ENCODE measurements around the gene ZC3HAV1.
A peak's percentile ranks its signal among the peaks of the same experiment; 100 is the strongest.
"Not testable (repeated sequence)": the region's sequence is repeated elsewhere in the genome, so short reads cannot be mapped to it uniquely, and the experiment has no call there.

The ZC3HAV1 gene

DNA sequence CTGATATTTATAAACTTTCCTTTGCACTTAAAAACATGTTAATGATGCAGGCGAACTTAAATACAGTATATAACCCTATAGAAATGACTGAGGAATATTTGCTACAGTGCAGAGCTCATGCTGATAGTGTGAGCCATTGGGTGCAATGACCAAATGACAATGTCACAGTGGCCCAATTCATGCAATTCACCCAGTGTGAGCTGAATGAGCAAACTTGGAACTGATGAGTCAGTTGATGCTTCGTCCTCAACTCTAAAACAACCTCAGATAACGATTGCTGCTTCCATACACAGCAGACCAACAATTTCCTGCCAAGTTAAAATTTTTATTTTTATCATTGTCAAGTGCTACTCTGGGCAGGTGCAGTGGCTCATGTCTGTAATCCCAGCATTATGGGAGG is 61.5 kb downstream of the ZC3HAV1 start:
- no peak for DNase-seq

DNA sequence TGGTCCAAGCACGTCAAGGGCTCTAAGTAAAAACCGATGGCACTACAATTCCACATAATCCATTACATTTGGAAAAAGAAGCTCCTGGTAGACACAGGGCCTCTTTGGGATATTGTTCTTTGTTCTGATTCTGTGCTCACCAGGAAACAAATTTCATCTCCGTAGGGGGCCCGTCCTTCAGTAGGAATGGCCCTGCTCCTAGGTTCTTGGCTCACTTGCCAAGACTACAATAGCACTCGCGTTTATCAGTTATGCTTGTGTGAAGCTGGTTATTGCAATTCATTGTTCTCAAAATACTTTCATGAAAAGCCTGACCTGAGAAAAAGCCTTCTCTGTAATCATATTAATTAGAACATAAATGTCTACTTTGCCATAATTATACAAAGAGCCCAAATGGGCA is 63.4 kb downstream of the ZC3HAV1 start:
- DNase-seq, result no peak

DNA sequence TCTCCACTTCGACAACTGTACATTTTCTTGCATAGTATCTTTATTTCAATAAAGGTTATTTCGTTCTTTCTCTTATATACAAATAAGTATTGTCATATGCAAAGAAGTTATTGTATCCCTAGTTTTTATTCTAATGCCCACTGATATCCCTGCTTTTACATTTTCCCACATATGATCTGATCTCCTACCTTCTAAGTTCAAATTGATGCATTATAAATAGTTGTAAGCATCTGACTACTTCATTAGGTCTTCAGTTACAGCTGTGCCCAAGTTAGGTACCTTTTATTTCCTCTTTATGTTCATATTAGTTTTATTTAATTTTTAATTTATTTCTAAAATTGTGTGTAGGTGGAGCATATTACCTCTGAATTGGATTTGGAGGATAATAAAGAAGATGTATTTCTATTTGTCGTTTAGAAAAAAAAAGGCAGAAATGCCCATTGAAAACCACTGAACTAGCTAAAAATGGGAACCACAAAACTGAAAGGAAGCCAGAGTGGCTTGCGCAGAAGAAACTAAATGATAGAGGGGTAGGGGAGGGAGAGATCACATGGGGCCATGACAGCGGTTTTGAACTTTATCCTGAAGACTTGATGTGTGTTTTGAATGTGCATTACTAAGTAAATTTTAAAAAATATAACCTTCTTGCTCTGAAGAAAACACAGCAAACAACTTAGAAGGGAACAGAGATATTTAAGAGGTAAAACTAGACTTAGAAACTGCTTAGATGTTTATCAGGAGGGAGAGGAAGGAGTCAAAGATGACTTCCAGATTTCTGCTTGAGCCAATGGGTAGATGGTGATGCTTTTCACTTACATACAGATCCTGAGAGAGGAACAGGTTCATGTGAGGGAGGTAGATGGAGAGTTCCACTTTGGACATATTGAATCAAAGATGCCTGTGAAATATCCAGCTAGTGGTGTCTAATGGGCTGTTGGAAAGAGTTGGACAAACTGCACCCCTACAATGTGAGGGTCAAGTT is 64.4 kb downstream of the ZC3HAV1 start:
- DNase-seq, result no peak

DNA sequence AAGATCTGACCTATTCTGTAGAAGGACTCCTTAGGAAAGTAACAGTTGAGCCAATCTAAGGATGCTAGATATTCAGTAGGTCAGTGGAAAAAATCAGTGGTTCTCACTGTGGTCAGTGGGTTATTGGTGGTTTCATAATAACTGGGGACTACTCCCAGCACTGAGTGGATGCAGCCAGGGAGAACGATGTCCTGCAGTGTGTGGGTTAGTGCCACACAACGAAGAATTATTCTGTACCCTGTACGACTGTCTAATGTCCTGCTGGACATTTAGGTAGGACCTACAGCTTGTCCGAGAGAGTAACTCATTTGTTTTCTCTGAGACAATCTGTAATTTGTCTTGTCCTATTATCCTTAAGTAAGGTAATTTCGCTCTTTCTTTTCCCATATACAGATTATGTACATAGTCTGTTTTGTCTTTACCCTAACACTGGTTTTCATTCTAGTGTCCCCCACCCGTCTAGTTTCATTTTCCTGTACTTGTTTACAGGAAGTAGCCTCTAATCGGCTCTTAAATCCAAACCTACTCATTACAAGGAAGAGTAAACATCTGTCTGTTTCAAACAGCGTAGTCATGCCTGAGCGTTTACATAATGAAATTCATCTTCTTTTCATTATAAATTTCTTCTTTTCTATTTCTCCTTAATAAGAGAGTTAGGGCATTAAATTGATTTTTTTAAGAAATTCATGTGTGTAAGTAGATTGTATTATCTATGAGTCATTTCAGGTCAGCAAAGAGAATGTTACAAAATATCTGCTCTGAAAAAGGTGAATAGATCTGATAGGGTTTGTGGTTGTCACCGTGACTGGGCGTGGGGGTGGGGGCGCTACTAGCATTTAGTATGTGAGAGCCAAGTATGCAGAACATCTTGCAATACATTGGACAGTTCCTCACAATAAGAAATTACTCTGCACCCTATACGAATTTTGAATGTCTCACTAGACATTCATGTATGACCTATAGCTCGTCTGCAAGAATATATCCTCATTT is 65.4 kb downstream of the ZC3HAV1 start:
- peak; percentile 76 for DNase-seq

DNA sequence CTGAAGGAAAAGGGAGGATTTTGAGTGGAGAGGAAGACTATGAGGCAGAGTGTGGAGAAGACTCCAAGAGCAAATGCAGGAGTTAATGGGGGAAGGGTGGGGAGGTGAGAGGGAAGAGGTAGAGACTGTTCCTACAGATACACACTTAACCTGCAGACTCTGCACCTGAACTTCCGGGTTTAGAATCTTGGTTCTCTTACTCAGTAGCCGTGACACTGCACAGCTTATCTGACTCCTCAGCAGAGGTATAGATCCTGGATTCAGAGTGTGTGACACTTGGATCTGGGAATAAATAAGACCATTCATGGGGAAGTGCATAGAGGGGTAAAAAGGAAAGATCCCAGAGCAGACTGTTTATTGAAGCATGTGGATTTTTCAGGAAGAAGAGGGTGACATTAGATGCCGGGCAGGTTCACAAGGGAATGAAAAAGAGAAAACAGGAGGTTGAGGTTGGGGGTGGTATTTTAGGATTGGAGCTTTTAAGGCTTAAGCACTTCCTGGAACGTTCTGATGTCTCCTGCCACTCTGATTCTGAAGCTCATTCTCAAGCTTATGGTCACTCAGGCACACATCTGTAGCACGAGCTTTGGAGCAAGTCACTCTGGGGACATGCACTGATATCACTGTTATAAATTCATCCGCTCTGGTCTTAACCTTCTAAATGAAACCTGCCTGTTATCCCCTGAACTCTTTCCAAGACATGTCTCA is 68.0 kb downstream of the ZC3HAV1 start:
- no peak for DNase-seq

DNA sequence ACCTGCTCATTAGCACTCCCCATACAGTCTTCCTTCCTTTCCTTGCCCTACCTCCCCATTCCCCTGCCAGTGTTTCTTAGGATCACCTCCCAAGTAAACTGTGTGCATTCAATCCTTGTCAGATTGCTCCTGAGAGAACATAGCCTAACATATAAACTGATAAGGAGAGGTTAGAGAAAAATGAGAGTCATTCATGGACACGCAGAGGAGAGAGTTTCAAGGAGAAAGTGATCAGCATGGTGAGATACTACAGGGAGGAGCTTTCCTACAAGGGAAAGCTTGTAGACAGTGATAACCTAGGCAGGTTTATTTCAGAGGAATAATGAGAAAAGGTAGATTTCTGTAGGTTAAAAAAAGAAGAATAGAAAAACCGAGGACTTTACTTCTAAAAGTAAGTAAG is 70.8 kb downstream of the ZC3HAV1 start:
- no peak for DNase-seq

DNA sequence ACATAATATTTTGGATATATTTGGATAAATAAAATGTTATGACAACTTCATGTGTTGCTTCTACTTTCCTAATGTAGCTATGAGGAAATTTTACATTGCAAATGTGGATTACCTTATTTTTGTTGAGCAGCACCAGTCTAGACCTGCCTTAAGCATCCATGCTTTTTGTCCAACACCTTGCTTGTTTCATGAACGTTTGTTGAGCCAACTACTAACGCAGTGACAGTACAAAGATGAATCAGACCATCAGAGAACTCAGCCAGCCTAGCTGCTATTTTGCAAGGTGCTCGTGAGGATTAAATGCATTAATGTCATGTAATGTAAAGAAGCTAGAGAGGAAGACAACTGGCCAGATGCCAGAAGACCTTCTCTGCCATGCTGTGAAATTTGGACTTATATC is 72.6 kb downstream of the ZC3HAV1 start:
- DNase-seq, result no peak

DNA sequence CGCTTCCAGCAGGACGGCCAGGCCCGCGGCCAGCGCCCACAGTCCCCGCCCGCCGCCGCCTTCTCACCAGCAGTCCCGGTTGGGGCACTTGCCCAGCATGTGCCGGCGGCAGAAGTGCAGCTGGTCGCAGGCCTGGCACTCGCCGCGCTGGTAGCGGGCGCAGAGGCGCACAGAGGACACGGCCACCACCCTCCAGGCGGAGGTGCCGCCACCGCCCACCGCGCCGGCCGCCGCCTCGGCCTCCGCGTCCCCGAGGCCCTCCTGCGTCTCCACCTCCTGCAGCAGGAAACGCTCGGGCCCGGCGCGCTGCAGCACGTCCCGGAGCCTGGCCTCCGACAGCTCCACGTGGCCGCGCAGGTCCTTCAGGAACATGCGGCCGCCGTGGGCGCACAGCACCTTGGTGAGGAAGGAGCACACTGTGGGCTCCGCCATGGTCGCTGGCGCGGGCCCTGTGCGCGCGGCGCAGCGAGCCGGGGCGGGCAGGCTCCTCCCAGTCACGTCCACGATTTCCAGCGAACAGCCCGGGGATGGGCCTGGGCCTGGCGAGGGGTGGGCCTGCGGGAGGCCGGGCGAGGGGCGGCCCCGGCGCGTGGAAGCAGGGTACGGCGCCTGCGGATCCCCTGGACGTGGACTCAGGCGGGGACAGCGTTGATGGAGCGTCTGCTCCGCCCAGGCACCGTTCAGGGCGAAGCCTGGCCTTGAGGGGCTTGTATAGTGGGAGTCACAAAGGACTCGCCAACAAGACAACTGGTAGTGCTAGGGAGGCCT is 73.8 kb downstream of the ZC3HAV1 start, which contains the start of gene ZC3HAV1L:
ZC3HAV1L (minus strand) TSS at position 457 of the 768 bp plus-strand sequence; CDS start at position 432, 25 bp downstream.
- DNase-seq, result peak; percentile 60

DNA sequence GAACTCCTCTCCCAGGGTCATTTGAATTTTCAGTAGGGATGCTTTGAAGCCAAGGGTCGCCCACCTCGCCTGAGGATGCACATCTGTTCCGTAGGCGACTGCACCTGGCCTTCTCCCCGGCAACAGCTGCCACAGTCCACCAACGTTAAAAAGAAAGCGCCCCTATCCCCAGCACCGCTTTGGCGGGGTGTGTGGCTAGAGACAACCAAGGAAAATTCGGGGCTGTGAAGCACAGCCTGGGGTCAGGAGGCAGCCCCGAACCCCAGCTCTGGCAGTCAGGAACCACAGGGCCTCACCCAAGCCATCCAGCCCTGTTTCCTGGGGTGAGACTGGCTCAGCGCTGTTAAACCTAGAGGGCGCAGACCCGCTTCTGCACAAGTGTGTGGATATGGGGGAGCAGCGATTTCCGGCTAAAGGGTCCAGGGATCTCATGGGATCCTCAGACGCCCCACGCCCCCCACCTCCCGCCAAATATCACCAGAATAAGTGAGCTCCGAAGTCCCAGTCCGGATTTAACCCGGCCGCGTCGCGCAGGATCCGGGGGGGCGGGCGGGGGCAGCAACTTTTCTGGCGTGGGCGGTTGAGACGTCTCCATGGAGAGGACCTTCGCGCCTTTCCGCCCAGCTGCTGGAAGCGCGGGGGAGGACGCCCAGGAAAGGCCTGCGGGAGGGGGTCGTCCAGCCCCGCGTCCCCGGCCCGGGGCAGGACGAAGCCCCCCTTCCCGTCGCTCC is 74.5 kb downstream of the ZC3HAV1 start:
- DNase-seq, result peak; percentile 48

DNA sequence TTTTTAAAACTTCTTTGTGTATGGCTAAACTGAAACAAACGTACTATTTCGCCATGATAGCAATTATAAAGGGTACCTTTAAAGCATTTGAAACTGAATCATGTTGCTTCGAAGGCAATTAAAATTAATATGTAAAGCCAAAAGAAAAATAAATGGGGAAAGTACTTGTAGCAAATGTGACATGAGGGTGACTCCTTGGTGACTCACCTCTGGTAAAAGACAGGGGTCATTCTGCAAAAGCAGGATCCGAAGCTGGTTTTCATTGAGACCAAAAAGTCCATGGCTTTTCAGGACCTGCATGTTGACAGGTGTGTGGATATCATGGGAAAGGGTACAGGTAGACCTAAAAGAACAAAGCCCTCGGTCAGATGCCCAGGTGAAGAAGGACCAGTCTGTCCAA is 75.2 kb downstream of the ZC3HAV1 start:
- DNase-seq, result no peak

DNA sequence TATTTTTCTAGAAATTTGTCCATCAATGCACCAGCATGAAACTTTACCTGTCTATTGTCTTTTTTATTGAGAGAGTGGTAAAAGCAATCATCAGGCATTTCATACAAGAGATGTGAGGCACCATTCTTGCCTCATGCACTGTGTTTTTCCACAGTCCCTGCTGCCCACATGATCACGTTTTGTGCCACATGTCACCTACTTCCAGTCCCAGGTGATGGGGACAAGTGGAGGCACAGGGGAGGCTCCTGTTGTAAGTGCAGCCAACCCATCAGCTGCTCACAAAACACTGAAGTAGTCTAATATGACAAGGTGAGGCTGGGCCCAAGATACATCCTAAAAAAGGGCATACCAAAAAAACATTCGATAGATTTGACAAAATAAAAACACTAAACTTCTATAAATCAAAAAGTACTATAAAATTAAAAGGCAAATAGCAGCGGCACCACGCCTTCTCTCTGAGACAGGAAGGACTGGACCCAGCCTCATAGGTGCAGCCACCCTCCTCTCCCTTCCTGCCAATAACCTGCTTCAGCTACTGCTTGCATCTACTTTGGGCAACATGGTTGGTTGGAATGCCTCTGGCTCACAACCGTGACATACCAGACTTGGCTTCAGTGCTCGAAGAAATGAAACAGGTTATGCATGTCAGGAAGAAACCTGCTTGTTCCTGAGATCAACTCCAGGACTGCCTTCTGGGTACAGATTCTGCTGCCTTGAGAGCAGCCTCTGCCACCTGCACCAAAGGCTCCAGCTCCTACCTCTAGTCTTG is 76.0 kb downstream of the ZC3HAV1 start:
- DNase-seq, result no peak

DNA sequence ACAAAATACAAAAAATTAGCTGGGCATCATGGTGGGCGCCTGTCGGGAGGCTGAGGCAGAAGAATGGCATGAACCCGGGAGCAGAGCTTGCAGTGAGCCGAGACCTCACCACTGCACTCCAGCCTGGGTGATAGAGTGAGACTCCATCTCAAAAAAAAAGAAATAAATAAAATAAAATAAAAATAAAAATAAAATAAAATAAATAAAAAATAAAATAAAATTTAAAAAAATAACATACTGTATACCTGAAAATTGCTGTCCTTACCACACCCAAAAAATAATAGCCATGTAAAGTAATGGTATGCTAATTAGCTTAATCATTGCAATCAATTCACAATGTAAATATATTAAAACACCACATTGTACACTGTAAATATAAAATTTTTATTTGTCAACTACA is 77.0 kb downstream of the ZC3HAV1 start:
- no peak for DNase-seq

DNA sequence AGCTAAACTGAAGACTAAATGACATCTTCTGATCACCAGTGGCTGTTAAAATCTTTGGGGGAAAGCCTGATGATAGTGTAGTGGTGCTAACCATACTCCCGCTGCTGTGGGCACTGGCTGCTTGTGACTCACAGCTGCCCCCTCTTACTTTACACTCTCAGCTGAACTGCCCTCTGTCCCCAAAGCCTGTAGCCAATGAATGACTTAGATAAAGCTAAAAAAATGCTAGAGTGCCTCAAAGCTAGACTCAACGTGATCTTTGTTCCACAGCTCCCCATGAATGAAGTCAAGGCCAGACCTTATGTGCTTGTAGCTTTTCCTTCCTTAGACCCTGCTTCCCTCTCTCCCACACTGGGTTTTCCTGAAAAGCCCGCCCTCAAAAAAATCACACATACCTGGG is 80.2 kb downstream of the ZC3HAV1 start:
- DNase-seq, result no peak

DNA sequence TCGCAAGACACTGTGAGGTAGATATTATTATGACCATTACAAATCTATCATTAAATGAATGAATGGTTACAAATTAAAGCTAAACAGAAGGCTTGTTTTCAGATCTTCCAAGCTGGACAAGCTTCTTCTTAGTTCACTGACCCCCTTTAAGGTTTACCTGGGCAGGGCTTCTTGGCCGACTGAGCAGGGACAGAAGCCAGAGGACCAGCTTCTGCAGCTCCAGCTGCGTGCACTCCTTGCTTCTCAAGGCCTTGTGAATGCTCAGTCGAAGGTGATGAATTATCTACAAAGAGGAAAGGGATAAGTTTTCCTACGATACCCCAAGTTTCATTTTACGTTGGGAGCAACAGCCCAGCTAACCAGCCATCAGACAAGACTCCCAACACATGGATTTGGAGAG is 83.0 kb downstream of the ZC3HAV1 start:
- no peak for DNase-seq

DNA sequence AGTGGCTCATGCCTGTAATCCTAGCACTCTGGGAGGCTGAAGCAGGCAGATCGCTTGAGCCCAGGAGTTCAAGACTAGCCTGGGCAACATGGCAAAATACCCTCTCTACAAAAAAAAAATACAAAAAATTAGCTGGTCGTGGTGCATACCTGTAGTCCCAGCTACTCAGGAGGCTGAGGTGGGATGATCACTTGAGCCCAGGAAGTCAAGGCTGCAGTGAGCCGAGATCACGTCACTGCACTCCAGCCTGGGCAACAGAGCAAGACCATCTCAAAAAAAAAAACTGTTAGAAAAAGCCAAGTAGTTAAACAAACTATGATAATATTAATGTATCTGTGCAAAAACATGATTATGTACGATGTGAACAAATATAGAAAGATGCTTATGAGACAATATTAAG is 83.7 kb downstream of the ZC3HAV1 start:
- DNase-seq, result not testable (repeated sequence)

DNA sequence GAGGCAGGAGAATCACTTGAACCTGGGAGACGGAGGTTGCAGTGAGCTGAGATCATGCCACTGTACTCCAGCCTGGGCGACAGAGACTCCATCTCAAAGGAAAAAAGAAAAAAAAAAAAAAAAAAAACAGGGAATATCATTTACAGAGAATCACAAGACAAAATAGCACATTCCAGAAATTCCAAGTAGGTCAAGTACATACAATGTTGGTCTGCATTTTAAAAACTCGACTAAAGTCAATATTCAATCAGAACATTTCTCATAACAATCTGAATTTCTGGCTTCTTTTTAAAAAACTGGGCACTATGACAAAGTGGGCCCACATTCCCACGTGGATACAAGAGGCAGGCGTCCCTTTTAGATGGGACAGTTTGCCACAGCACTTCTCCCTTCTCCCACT is 86.4 kb downstream of the ZC3HAV1 start:
- DNase-seq, result no peak

DNA sequence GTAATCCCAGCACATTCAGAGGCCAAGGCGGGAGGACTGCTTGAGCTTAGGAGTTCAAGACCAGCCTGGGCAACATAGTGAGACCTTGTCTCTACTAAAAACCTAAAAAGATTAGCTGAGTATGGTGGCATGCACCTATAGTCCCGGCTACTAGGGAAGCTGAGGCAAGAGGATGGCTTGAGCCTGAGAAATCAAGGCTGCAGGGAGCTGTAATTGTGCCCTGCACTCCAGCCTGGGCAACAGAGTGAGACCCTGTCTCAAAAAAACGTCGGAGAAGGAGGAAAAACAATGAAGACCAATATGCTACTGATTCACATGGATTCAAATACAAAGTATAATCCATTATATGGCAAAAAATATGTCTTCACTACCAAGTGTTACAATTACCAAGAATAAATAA is 87.2 kb downstream of the ZC3HAV1 start:
- DNase-seq, result no peak

DNA sequence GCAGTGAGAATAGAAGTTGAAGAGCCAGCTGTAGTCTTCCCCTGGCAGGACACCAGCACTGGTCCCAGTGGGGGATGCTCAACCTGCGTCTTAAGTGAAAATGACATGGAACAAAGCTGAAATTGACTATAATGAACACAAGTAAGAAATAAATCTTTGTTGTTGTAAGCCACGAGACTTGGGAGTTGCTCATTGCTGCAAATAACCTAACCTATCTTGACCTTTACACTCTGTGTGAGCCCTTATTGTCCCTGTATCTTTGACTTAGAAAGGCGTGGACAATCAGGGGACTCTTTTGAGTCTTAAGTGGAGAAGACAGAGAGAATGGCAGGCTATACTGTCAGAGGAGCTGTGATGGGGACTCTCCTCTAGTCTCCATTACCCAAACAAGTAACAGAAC is 90.6 kb downstream of the ZC3HAV1 start:
- no peak for DNase-seq

DNA sequence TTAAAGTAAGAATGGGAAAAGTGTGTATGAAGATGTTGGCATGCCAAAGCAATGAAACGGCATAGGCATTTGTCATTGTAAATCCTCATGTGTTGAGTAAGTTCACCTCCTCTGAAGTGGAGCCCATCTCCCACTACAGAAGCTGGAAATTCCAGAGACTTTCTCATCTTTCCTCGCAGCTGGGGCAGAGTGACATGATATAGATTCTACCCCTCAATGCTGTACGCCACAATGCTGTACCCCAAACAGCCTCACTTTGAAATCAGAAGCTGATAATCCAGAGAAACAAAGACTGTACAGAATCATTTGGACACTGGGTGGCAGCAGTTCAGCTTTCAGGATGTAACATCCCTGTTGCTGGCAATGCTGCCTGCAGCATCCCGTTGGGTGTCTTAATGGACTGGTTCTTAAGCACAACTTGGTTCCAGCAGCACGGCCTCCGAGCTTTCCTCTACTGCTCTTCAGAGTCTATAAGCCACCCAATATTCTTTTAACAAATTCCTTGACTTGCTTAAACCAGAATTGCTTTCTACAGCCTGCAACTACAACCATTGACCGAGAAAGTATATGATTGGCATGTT is 92.5 kb downstream of the ZC3HAV1 start:
- DNase-seq, result peak; percentile 57

DNA sequence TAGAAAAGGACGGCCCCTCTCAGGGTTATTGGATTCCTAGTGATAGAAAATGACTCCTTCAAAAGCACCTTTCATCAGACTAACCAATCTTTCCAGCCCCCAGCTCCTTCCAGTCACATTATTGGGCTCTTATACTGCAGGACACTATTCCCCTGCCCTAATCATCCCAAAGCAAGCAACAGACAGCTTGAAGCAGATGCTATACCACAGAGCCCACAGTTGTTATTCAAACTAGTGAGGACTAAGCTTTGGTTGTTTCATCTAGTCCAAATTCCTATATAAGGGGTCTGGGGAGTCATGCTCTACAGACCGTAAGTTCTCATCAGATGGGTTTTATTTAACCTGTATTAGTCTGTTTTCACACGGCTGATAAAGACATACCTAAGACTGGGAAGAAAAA is 98.1 kb downstream of the ZC3HAV1 start:
- DNase-seq, result no peak

All from activated naive CD4-positive, alpha-beta T cell treated with anti-CD3 and anti-CD28 coated beads, Interleukin-2, amount 50 U/mL, for 16 hours (primary cell).